IMR-90 (cell line): ENCODE data around the gene LTB4R2. TPM values are rescaled to one million over a fixed set of nuclear protein-coding genes. Genes with fewer than 3 reads are reported as not detected.

Source experiments
- ATAC-seq: fragments of 200-7000 bp; cut with Tn5 transposase; 2 replicates; pipeline ENCODE4 v1.9.1; 2020; ENCODE audit warnings: low read depth, mild to moderate bottlenecking, moderate library complexity
- BruUV-seq: library from RNA; stranded (reverse); fragments of 400-500 nt; replicated peaks from 2 replicates; lab custom pipeline; 2021; lab: Mats Ljungman, UMichigan
- CTCF ChIA-PET: fragments of 300-600 bp; formaldehyde crosslinking; extraction: SDS; loops from one replicate; lab custom pipeline; 2021; ENCODE audit warnings: antibody characterized with exemption; lab: Yijun Ruan, JAX
- POLR2A ChIA-PET: fragments of 300-600 bp; sonication (Branson Sonifier 250); formaldehyde crosslinking; loops from one replicate; lab custom pipeline; 2022; ENCODE audit warnings: antibody characterized with exemption; ENCODE audit not compliant: unreplicated experiment; lab: Charles Lee
- DNase-seq: peaks from one replicate; pipeline ENCODE4 v3.0.0; 2013
- H2AFZ ChIP-seq: replicated peaks from 2 replicates; pipeline ENCODE3; 2013; ENCODE audit warnings: low read length, mild to moderate bottlenecking; ENCODE audit not compliant: poor library complexity
- H2AK5ac ChIP-seq: 2 replicates; pipeline ENCODE4 v1.6.1; 2013; ENCODE audit warnings: low read depth, low read length, inconsistent platforms
- H2AK9ac ChIP-seq: replicated peaks from 2 replicates; pipeline ENCODE3; 2013; ENCODE audit warnings: mild to moderate bottlenecking, low read depth, low read length, moderate library complexity; ENCODE audit not compliant: poor library complexity
- H2BK120ac ChIP-seq: 2 replicates; pipeline ENCODE4 v1.6.1; 2013; ENCODE audit warnings: low read depth, low read length, inconsistent platforms
- H2BK15ac ChIP-seq: 3 replicates; pipeline ENCODE4 v1.6.1; 2013; ENCODE audit warnings: low read depth, low read length, inconsistent platforms
- H2BK20ac ChIP-seq: 2 replicates; pipeline ENCODE4 v1.6.1; 2013; ENCODE audit warnings: low read depth, mild to moderate bottlenecking, inconsistent platforms, low read length, moderate library complexity
- H2BK5ac ChIP-seq: 2 replicates; pipeline ENCODE4 v1.6.1; 2013; ENCODE audit warnings: mild to moderate bottlenecking, low read depth, low read length, inconsistent platforms; ENCODE audit not compliant: poor library complexity, severe bottlenecking
- H3K14ac ChIP-seq: replicated peaks from 2 replicates; pipeline ENCODE4 v1.6.1; 2013; ENCODE audit warnings: low read depth, low read length, inconsistent platforms
- H3K18ac ChIP-seq: 2 replicates; pipeline ENCODE4 v1.6.1; 2013; ENCODE audit warnings: low read depth, low read length, control low read depth
- H3K23ac ChIP-seq: 2 replicates; pipeline ENCODE4 v1.6.1; 2013; ENCODE audit warnings: low read depth, low read length, inconsistent platforms
- H3K27ac ChIP-seq: 2 replicates; pipeline ENCODE4 v1.5.1; 2013; ENCODE audit warnings: mild to moderate bottlenecking, control low read depth, low read length; ENCODE audit not compliant: insufficient read depth
- H3K27me3 ChIP-seq: 2 replicates; pipeline ENCODE4 v1.6.1; 2013; ENCODE audit warnings: low read length; ENCODE audit not compliant: control insufficient read depth, insufficient read depth
- H3K36me3 ChIP-seq: 2 replicates; pipeline ENCODE4 v1.6.1; 2013; ENCODE audit warnings: low read length, mixed read lengths; ENCODE audit not compliant: control insufficient read depth, insufficient read depth
- H3K4ac ChIP-seq: 2 replicates; pipeline ENCODE4 v1.6.1; 2013; ENCODE audit warnings: low read depth, low read length, inconsistent platforms
- H3K4me1 ChIP-seq: 2 replicates; pipeline ENCODE4 v1.6.1; 2013; ENCODE audit warnings: low read length, mixed read lengths; ENCODE audit not compliant: control insufficient read depth, insufficient read depth
- H3K4me2 ChIP-seq: 2 replicates; pipeline ENCODE4 v1.6.1; 2013; ENCODE audit warnings: low read depth, mild to moderate bottlenecking, control low read depth, low read length, moderate library complexity
- H3K4me3 ChIP-seq: 2 replicates; pipeline ENCODE4 v1.5.1; 2013; ENCODE audit warnings: low read depth, mild to moderate bottlenecking, control low read depth, low read length, moderate library complexity; ENCODE audit not compliant: insufficient read depth
- H3K56ac ChIP-seq: 2 replicates; pipeline ENCODE4 v1.6.1; 2013; ENCODE audit warnings: low read length, inconsistent platforms; ENCODE audit not compliant: insufficient read depth; ENCODE audit errors: extremely low read depth
- H3K79me1 ChIP-seq, 2 experiments: 2 replicates each; pipeline ENCODE4 v1.6.1; 2013; ENCODE audit warnings: low read length in 2 of 2, inconsistent platforms in 1 of 2, low read depth in 1 of 2
- H3K9ac ChIP-seq: 2 replicates; pipeline ENCODE4 v1.6.1; 2013; ENCODE audit warnings: low read depth, low read length, control low read depth
- H3K9me1 ChIP-seq: 2 replicates; pipeline ENCODE4 v1.6.1; 2013; ENCODE audit warnings: low read length, inconsistent platforms; ENCODE audit not compliant: insufficient read depth
- H3K9me3 ChIP-seq: 2 replicates; pipeline ENCODE4 v1.6.1; 2013; ENCODE audit warnings: low read length; ENCODE audit not compliant: control insufficient read depth, insufficient read depth
- H4K20me1 ChIP-seq: 2 replicates; pipeline ENCODE4 v1.6.1; 2013; ENCODE audit warnings: low read length, inconsistent platforms; ENCODE audit not compliant: insufficient read depth
- H4K5ac ChIP-seq: 2 replicates; pipeline ENCODE4 v1.6.1; 2013; ENCODE audit warnings: mild to moderate bottlenecking, low read depth, low read length, control low read depth
- H4K8ac ChIP-seq, 2 experiments: 2 replicates each; pipeline ENCODE4 v1.6.1; 2013; ENCODE audit warnings: low read depth in 2 of 2, low read length in 2 of 2, control low read depth in 1 of 2, inconsistent platforms in 1 of 2
- H4K91ac ChIP-seq: 2 replicates; pipeline ENCODE4 v1.6.1; 2013; ENCODE audit warnings: low read depth, low read length, inconsistent platforms; ENCODE audit not compliant: insufficient read depth
- BHLHE40 ChIP-seq: fragments of 150-350 bp; IDR thresholded peaks from 2 replicates; pipeline ENCODE4 v1.6.1; 2016; ENCODE audit warnings: mild to moderate bottlenecking, low read depth, low read length
- CEBPB ChIP-seq: IDR thresholded peaks from 2 replicates; pipeline ENCODE4 v1.6.1; 2012; ENCODE audit warnings: low read depth, low read length, improper control_type of control experiment
- CHD1 ChIP-seq: IDR thresholded peaks from 2 replicates; pipeline ENCODE4 v1.6.1; 2012; ENCODE audit warnings: low read depth, low read length, improper control_type of control experiment
- FOS ChIP-seq: fragments of 150-350 bp; IDR thresholded peaks from 2 replicates; pipeline ENCODE4 v1.6.1; 2016; ENCODE audit warnings: low read depth, low read length
- MAFK ChIP-seq: IDR thresholded peaks from 2 replicates; pipeline ENCODE4 v1.6.1; 2012; ENCODE audit warnings: low read depth, low read length, improper control_type of control experiment
- MAZ ChIP-seq: IDR thresholded peaks from 2 replicates; pipeline ENCODE4 v1.6.1; 2012; ENCODE audit warnings: low read depth, mild to moderate bottlenecking, low read length, improper control_type of control experiment, moderate library complexity, borderline replicate concordance
- MXI1 ChIP-seq: IDR thresholded peaks from 2 replicates; pipeline ENCODE4 v1.6.1; 2012; ENCODE audit warnings: low read depth, mild to moderate bottlenecking, low read length, moderate library complexity, borderline replicate concordance
- NFE2L2 ChIP-seq: fragments of 150-350 bp; IDR thresholded peaks from 2 replicates; pipeline ENCODE4 v1.6.1; 2016; ENCODE audit warnings: low read depth, mild to moderate bottlenecking, low read length
- POLR2A ChIP-seq: IDR thresholded peaks from 2 replicates; pipeline ENCODE4 v1.6.1; 2012; ENCODE audit warnings: mild to moderate bottlenecking, low read depth, low read length
- RAD21 ChIP-seq: IDR thresholded peaks from 2 replicates; pipeline ENCODE4 v1.6.1; 2012; ENCODE audit warnings: low read length, improper control_type of control experiment
- RCOR1 ChIP-seq: IDR thresholded peaks from 2 replicates; pipeline ENCODE4 v1.6.1; 2012; ENCODE audit warnings: mild to moderate bottlenecking, low read length, improper control_type of control experiment; ENCODE audit not compliant: insufficient replicate concordance
- RFX5 ChIP-seq: IDR thresholded peaks from 2 replicates; pipeline ENCODE4 v1.8.0; 2012; ENCODE audit warnings: low read depth, mild to moderate bottlenecking, low read length, moderate library complexity
- SMC3 ChIP-seq: fragments of 150-350 bp; IDR thresholded peaks from 2 replicates; pipeline ENCODE4 v1.6.1; 2016; ENCODE audit warnings: low read depth, mild to moderate bottlenecking, antibody characterized with exemption, low read length, moderate library complexity
- USF2 ChIP-seq: fragments of 150-350 bp; IDR thresholded peaks from 2 replicates; pipeline ENCODE4 v1.6.1; 2017; ENCODE audit warnings: mild to moderate bottlenecking, antibody characterized with exemption, low read length, low read depth
- WGBS, 2 experiments: methylation state at CpG; one replicate each; pipeline versions ENCODE4 v1.1.5 to v1.1.7; 2013; ENCODE audit warnings: missing lambda C conversion rate in 2 of 2; ENCODE audit not compliant: insufficient read length in 1 of 2; ENCODE audit errors: extremely low coverage in 2 of 2; 5-methylcytosine and 5-hydroxymethylcytosine counted together
- dilution Hi-C: fragments of 300-500 bp; cut with HindIII; formaldehyde crosslinking; loops from one replicate; pipeline ENCODE4 v1.14.3; 2018; ENCODE audit warnings: low sequenced_read_pairs; ENCODE audit not compliant: unreplicated experiment
- in situ Hi-C: fragments of 300-500 bp; cut with MboI; formaldehyde crosslinking; loops from 3 replicates; pipeline ENCODE4 v1.14.3; 2019; ENCODE audit warnings: low sequenced_read_pairs, inconsistent platforms, mixed read lengths
- intact Hi-C: fragments of 100-400 bp; cut with micrococcal nuclease; formaldehyde crosslinking; loops from 2 replicates; pipeline ENCODE4 v1.10.0; 2022
- polyA plus RNA-seq, 3 experiments: library from polyadenylated mRNA; depleted of rRNA; stranded (reverse); fragments of >200 nt; gene quantifications; 2 replicates each; pipeline ENCODE4 v1.2.3, GENCODE V29; 2012; ENCODE audit warnings: low replicate concordance in 1 of 3
- total RNA-seq: library from RNA; depleted of rRNA; stranded (reverse); fragments of >200 nt; gene quantifications from 2 replicates; pipeline ENCODE4 v1.2.3, GENCODE V29; 2012
- TF ChIP-seq, protein P1 (sequence below): fragments of 150-350 bp; IDR thresholded peaks from 2 replicates; pipeline ENCODE4 v1.6.1; 2016; ENCODE audit warnings: low read depth, mild to moderate bottlenecking, low read length, moderate library complexity, borderline replicate concordance
- TF ChIP-seq, protein P2 (sequence below): conservative IDR thresholded peaks from 2 replicates; pipeline ENCODE4 v1.5.1; 2012; ENCODE audit warnings: mild to moderate bottlenecking, low read depth, low read length, improper control_type of control experiment

The LTB4R2 gene
- total and polyA plus RNA-seq, 2 of the 4 experiments (the other 2 are of a cell fraction) = 0.72 to 1.7 TPM

DNA sequence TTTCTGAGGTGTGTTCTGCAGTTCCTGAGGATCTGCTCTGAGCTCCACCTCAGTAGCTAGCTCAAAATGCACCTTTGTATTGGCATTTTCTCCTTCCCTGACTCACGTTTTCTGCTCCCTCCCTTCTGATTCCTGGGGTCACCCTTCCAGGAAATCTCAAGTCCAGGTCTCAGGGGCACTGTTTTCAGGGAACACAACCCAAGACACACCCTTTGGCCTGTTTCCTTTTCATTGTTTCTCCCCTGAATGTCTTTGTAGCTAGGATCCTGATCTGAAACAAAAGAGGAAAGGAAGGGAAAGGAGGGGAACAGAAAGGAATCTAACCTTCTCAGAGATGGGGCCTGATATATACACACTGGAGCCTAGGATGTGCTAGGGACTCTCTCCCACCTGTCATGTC lies 37.2 kb downstream of the LTB4R2 start:
- Histone ChIP-seq H3K9ac (no peak overlapping the region), H3K56ac (no peak overlapping the region), H4K91ac (no peak overlapping the region), H3K4me1 (peaks cover 3% of the 10 kb centered on the region), H3K4me2 (no peak overlapping the region), H3K23ac (no peak overlapping the region), H3K9me1 (no peaks in the 10 kb centered on the region), H3K27ac (no peak overlapping the region), H2BK5ac (no peak overlapping the region), H2BK120ac (no peak overlapping the region), H3K9me3 (no peaks in the 10 kb centered on the region), H3K79me1 (no peaks in the 10 kb centered on the region), H4K8ac (no peak overlapping the region), H3K18ac (no peak overlapping the region), H2AFZ (no peak overlapping the region), H2BK15ac (no peak overlapping the region), H2AK9ac (no peak overlapping the region), H3K36me3 (no peaks in the 10 kb centered on the region), H3K4ac (no peak overlapping the region), H2AK5ac (no peak overlapping the region), H3K4me3 (no peak overlapping the region), H4K5ac (no peak overlapping the region), H3K14ac (no peak overlapping the region), H4K20me1 (no peaks in the 10 kb centered on the region), H3K27me3 (peaks cover 41% of the 10 kb centered on the region), H2BK20ac (no peak overlapping the region)
- WGBS, 2 experiments = 0% methylated on average over 1 of the region's 1 CpG; no CpG with 5 or more reads in 1 of the 2 experiments
- in situ Hi-C loops (no loop called here), dilution Hi-C loops (no loop called here), intact Hi-C loops (no loop called here)
- ATAC-seq (no peak), DNase-seq (no peak)
- no peak for TF ChIP-seq USF2
- no peak for TF ChIP-seq NFE2L2
- TF ChIP-seq MAFK = no peak
- TF ChIP-seq, protein P1, sequence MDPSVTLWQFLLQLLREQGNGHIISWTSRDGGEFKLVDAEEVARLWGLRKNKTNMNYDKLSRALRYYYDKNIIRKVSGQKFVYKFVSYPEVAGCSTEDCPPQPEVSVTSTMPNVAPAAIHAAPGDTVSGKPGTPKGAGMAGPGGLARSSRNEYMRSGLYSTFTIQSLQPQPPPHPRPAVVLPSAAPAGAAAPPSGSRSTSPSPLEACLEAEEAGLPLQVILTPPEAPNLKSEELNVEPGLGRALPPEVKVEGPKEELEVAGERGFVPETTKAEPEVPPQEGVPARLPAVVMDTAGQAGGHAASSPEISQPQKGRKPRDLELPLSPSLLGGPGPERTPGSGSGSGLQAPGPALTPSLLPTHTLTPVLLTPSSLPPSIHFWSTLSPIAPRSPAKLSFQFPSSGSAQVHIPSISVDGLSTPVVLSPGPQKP = no peak
- no peak for TF ChIP-seq SMC3
- no peak for TF ChIP-seq RCOR1
- no peak for TF ChIP-seq CHD1
- TF ChIP-seq BHLHE40 = no peak
- no peak for TF ChIP-seq MXI1
- no peak for TF ChIP-seq RAD21
- TF ChIP-seq RFX5 = no peak
- TF ChIP-seq POLR2A = no peak
- TF ChIP-seq FOS = no peak
- TF ChIP-seq CEBPB = no peak
- TF ChIP-seq, protein P2, sequence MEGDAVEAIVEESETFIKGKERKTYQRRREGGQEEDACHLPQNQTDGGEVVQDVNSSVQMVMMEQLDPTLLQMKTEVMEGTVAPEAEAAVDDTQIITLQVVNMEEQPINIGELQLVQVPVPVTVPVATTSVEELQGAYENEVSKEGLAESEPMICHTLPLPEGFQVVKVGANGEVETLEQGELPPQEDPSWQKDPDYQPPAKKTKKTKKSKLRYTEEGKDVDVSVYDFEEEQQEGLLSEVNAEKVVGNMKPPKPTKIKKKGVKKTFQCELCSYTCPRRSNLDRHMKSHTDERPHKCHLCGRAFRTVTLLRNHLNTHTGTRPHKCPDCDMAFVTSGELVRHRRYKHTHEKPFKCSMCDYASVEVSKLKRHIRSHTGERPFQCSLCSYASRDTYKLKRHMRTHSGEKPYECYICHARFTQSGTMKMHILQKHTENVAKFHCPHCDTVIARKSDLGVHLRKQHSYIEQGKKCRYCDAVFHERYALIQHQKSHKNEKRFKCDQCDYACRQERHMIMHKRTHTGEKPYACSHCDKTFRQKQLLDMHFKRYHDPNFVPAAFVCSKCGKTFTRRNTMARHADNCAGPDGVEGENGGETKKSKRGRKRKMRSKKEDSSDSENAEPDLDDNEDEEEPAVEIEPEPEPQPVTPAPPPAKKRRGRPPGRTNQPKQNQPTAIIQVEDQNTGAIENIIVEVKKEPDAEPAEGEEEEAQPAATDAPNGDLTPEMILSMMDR = no peak
- no peak for TF ChIP-seq MAZ
- POLR2A ChIA-PET = no interaction called here
- BruUV-seq = no TSS peak
- CTCF ChIA-PET = interaction anchor here (1.2 kb wide), 2 partner anchors 10 to 14 kb away, joined by 4 to 6 read pairs; no protein-coding TSS in a partner anchor
